ENCODE measurements around the gene TMEM161A. TPM values are rescaled to one million over a fixed set of nuclear protein-coding genes. Genes with fewer than 3 reads are reported as not detected.

Gene TMEM161A
- total RNA-seq, 1 experiment from 2014 or later: 46.0 TPM

DNA sequence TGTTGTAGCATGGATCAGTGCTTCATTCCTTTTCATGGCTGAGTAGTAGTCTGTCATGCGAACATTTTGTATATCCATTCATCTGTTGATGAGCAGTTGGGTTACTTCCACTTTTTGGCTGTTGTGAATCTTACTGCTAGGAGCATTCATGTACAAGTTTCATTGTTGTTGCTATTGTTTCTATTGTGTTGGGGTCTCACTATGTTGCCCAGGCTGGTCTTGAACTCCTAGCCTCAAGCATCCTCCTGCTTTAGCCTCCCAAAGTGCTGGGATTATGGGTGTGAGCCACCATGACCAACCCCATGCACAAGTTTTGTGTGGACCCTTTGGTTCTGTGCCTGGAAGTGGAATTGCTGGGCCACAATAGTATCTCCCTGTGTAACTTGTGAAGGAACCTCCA lies 58.7 kb downstream of the TMEM161A start:
- CTCF ChIA-PET: no interaction called here
- Mint-ChIP-seq H3K27ac (no peak overlapping the region), H3K36me3 (no peaks in the 10 kb centered on the region), H3K4me1 (no peaks in the 10 kb centered on the region), H3K4me3 (no peak overlapping the region), H3K27me3 (ENCODE audit: low read depth) (peaks cover 90% of the 10 kb centered on the region), H3K9me3 (no peaks in the 10 kb centered on the region)
- TF ChIP-seq ZNF121 (CRISPR knock-in tag; IDR thresholded peaks at IDR 0.05) (peak; percentile 76), NR3C1 (CRISPR knock-in tag; conservative IDR thresholded peaks at IDR 0.05; ENCODE audit: low read depth) (no peak)
- ATAC-seq (no peak), DNase-seq (ENCODE audit: low spot score) (no peak)
- POLR2A ChIA-PET: no interaction called here

DNA sequence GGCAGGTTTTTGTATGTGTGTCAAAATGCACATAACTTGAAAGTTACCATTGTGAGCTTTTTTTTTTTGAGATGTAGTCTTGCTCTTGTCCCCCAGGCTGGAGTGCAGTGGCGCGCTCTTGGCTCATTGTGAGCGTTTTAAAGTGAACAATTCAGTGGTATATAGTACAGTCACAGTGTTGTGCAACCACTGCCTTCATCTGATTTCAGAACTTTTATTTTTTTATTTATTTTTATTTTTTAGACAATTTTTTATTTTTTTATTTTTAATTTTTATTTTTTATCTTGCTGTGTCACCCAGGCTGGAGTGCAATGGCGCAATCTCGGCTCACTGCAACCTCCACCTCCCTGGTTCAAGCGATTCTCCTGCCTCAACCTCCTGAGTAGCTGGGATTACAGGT lies 59.5 kb downstream of the TMEM161A start:
- Mint-ChIP-seq H3K36me3 (no peaks in the 10 kb centered on the region), H3K9me3 (no peaks in the 10 kb centered on the region), H3K27ac (no peak overlapping the region), H3K4me1 (no peaks in the 10 kb centered on the region), H3K27me3 (ENCODE audit: low read depth) (peaks cover 91% of the 10 kb centered on the region), H3K4me3 (no peak overlapping the region)
- TF ChIP-seq ERG (CRISPR knock-in tag; IDR thresholded peaks at IDR 0.05) (no peak), HMGA2 (CRISPR knock-in tag; IDR thresholded peaks at IDR 0.05) (peak; percentile 69; the same call in 1 of the 2 replicates)
- ATAC-seq (no peak), DNase-seq (ENCODE audit: low spot score) (no peak)
- CTCF ChIA-PET: no interaction called here
- POLR2A ChIA-PET: interaction anchor here (0.6 kb wide), 1 partner anchor 1645 kb away, joined by 5 read pairs; no protein-coding TSS in a partner anchor

DNA sequence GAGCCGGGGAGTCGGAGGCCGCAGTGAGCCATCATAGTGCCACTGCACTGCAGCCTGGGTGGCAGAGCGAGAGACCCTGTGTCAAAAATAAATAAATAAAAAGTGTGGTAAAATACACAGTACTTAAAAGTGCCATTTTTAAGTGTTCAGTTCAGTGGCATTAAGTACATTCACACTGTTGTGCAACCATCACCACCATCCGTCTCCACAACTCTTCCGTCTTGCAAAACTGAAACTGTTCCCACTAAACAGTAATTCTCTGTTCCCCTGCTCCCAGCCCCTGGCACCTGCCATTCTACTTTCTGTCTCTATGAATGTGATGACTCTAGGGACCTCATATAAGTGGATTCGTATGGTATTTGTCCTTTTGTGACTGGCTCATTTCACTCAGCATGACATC lies 61.2 kb downstream of the TMEM161A start:
- no peaks in the 10 kb centered on the region for H3K4me1 Mint-ChIP-seq
- CTCF ChIA-PET: interaction anchor here (1.4 kb wide), 1 partner anchor 34 kb away, joined by 4 read pairs; no protein-coding TSS in a partner anchor
- H3K27me3 Mint-ChIP-seq (ENCODE audit: low read depth): peaks cover 96% of the 10 kb centered on the region
- TF ChIP-seq, protein P1, sequence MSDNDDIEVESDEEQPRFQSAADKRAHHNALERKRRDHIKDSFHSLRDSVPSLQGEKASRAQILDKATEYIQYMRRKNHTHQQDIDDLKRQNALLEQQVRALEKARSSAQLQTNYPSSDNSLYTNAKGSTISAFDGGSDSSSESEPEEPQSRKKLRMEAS (CRISPR knock-in tag; IDR thresholded peaks at IDR 0.05): no peak
- TF ChIP-seq, protein P2, sequence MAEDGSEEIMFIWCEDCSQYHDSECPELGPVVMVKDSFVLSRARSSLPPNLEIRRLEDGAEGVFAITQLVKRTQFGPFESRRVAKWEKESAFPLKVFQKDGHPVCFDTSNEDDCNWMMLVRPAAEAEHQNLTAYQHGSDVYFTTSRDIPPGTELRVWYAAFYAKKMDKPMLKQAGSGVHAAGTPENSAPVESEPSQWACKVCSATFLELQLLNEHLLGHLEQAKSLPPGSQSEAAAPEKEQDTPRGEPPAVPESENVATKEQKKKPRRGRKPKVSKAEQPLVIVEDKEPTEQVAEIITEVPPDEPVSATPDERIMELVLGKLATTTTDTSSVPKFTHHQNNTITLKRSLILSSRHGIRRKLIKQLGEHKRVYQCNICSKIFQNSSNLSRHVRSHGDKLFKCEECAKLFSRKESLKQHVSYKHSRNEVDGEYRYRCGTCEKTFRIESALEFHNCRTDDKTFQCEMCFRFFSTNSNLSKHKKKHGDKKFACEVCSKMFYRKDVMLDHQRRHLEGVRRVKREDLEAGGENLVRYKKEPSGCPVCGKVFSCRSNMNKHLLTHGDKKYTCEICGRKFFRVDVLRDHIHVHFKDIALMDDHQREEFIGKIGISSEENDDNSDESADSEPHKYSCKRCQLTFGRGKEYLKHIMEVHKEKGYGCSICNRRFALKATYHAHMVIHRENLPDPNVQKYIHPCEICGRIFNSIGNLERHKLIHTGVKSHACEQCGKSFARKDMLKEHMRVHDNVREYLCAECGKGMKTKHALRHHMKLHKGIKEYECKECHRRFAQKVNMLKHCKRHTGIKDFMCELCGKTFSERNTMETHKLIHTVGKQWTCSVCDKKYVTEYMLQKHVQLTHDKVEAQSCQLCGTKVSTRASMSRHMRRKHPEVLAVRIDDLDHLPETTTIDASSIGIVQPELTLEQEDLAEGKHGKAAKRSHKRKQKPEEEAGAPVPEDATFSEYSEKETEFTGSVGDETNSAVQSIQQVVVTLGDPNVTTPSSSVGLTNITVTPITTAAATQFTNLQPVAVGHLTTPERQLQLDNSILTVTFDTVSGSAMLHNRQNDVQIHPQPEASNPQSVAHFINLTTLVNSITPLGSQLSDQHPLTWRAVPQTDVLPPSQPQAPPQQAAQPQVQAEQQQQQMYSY (CRISPR knock-in tag; IDR thresholded peaks at IDR 0.05): no peak
- H3K27ac Mint-ChIP-seq: no peak overlapping the region
- POLR2A ChIA-PET: no interaction called here
- no peak overlapping the region for H3K4me3 Mint-ChIP-seq
- ATAC-seq (no peak), DNase-seq (ENCODE audit: low spot score) (no peak)
- no peaks in the 10 kb centered on the region for H3K9me3 Mint-ChIP-seq
- H3K36me3 Mint-ChIP-seq: no peaks in the 10 kb centered on the region

- no peak for DNase-seq (ENCODE audit: low spot score)
- ATAC-seq: no peak
- peaks cover 96% of the 10 kb centered on the region for H3K27me3 Mint-ChIP-seq (ENCODE audit: low read depth)
- no peaks in the 10 kb centered on the region for H3K36me3 Mint-ChIP-seq
- ChIA-PET POLR2A (no interaction called here), CTCF (interaction anchor here (1.4 kb wide), 1 partner anchor 35 kb away, joined by 4 read pairs; no protein-coding TSS in a partner anchor)
- no peaks in the 10 kb centered on the region for H3K9me3 Mint-ChIP-seq
- H3K4me1 Mint-ChIP-seq: no peaks in the 10 kb centered on the region
- no peak overlapping the region for H3K4me3 Mint-ChIP-seq
- TF ChIP-seq, protein P3, sequence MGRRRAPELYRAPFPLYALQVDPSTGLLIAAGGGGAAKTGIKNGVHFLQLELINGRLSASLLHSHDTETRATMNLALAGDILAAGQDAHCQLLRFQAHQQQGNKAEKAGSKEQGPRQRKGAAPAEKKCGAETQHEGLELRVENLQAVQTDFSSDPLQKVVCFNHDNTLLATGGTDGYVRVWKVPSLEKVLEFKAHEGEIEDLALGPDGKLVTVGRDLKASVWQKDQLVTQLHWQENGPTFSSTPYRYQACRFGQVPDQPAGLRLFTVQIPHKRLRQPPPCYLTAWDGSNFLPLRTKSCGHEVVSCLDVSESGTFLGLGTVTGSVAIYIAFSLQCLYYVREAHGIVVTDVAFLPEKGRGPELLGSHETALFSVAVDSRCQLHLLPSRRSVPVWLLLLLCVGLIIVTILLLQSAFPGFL (CRISPR knock-in tag; IDR thresholded peaks at IDR 0.05; ENCODE audit: borderline replicate concordance): no peak
- TF ChIP-seq, protein P4, sequence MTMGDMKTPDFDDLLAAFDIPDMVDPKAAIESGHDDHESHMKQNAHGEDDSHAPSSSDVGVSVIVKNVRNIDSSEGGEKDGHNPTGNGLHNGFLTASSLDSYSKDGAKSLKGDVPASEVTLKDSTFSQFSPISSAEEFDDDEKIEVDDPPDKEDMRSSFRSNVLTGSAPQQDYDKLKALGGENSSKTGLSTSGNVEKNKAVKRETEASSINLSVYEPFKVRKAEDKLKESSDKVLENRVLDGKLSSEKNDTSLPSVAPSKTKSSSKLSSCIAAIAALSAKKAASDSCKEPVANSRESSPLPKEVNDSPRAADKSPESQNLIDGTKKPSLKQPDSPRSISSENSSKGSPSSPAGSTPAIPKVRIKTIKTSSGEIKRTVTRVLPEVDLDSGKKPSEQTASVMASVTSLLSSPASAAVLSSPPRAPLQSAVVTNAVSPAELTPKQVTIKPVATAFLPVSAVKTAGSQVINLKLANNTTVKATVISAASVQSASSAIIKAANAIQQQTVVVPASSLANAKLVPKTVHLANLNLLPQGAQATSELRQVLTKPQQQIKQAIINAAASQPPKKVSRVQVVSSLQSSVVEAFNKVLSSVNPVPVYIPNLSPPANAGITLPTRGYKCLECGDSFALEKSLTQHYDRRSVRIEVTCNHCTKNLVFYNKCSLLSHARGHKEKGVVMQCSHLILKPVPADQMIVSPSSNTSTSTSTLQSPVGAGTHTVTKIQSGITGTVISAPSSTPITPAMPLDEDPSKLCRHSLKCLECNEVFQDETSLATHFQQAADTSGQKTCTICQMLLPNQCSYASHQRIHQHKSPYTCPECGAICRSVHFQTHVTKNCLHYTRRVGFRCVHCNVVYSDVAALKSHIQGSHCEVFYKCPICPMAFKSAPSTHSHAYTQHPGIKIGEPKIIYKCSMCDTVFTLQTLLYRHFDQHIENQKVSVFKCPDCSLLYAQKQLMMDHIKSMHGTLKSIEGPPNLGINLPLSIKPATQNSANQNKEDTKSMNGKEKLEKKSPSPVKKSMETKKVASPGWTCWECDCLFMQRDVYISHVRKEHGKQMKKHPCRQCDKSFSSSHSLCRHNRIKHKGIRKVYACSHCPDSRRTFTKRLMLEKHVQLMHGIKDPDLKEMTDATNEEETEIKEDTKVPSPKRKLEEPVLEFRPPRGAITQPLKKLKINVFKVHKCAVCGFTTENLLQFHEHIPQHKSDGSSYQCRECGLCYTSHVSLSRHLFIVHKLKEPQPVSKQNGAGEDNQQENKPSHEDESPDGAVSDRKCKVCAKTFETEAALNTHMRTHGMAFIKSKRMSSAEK (CRISPR knock-in tag; IDR thresholded peaks at IDR 0.05; ENCODE audit: borderline replicate concordance): no peak
- TF ChIP-seq IRF2 (CRISPR knock-in tag; IDR thresholded peaks at IDR 0.05; ENCODE audit: borderline replicate concordance, low read depth): no peak
- no peak for TF ChIP-seq ZBTB43 (CRISPR knock-in tag; IDR thresholded peaks at IDR 0.05)
- no peak overlapping the region for H3K27ac Mint-ChIP-seq
Measured at GRCh38 chr19:19076476-19076875, 61.8 kb downstream of the TMEM161A start.
